Measurements from ENCODE around the gene NR4A1.

- TF ChIP-seq CTCF (IDR thresholded peaks at IDR 0.05; ENCODE audit: poor library complexity, severe bottlenecking) (no peak), REST (IDR thresholded peaks at IDR 0.05; ENCODE audit: borderline replicate concordance) (no peak), POLR2AphosphoS5 (IDR thresholded peaks at IDR 0.05) (no peak), TAF1 (IDR thresholded peaks at IDR 0.05; ENCODE audit: low read depth) (no peak)
These were observed 4.4 kb upstream of the NR4A1 start for GRCh38 chr12:52046859-52047258.

Measured in neural cell (in vitro differentiated cells).